Stimulated activated CD4-positive, alpha-beta T cell treated with anti-CD3 and anti-CD28 coated beads, Interleukin-4, amount 100 ng/mL, for 4 hours (primary cell): ENCODE data around the gene C11orf21.

ENCODE experiments used
- DNase-seq, 2 experiments: peaks; one replicate each; pipeline ENCODE4 v3.0.0-alpha.2; 2020

C11orf21 gene

DNA sequence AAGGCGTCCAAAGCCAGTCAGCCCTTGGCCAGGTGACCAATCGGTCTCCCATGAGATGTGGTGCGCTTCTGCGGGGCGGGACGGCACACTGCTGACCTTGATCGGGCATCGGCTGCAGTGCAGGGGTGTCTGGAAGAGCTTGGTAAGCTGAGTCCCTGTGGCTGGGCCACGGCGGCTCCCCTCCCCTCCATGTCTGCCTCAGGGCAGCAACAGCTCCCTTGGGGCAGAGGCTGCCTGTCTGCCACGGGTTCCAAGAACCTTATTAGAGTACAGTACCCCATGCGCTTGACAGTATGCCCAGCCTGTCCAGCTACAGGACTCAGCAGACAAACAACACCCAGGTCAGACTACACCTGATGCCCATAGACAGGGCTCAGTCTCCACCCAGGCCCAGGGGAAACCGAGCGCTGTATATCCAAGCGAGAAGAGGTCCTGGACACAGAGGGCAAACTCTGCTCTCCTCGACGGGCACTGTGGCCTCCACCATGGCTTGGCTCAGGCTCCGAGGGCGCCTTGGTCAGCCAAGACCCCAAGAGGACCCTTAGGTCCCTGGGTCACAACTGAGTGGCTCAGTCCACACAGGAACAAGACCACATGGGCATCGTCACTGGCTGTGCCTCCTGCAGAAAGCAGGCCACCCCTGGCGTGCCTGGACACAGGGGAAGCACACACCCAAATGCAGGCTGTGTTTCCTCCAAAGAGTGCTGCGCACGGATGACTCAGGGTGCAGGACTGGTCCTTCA, 19.0 kb upstream of the C11orf21 start:
- DNase-seq = no peak

DNA sequence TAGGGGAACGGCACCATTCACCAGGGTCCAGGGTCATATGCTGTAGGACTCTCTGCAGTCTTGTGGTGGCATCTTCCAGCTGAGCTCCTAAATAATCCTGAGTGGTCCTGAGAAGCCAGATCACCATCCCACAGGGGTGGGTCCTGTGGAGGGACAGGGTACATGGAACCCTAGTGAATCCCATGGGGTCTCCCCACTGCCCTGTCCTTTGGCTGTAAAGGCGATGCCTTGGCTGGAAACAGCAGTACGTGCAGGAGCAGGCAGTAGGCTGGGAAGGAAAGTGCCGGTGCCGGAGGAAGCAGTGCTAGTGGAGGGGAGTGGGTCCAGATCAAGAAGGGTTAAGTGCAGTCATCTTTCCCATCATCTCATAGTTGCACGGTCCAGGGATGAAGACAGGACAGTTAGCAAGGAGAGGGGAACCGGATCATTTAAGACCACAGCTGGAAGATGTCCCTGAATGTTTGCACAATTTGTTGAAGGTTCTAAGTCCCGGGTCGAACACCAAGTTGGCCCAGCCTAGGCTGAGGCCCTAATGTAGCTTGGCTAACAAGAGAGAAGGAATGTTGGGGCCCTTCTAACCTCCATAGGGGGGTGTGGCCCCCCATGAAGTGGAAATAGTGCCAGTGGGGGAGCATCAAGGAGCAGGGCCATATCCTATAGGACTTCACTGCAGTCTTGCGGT, 18.2 kb upstream of the C11orf21 start:
- no peak for DNase-seq

GRCh38 chr11:2318707-2319106, 17.0 kb upstream of the C11orf21 start:
- DNase-seq = no peak

- DNase-seq = no peak
Observed at GRCh38 chr11:2318123-2318522, 16.4 kb upstream of the C11orf21 start.

DNA sequence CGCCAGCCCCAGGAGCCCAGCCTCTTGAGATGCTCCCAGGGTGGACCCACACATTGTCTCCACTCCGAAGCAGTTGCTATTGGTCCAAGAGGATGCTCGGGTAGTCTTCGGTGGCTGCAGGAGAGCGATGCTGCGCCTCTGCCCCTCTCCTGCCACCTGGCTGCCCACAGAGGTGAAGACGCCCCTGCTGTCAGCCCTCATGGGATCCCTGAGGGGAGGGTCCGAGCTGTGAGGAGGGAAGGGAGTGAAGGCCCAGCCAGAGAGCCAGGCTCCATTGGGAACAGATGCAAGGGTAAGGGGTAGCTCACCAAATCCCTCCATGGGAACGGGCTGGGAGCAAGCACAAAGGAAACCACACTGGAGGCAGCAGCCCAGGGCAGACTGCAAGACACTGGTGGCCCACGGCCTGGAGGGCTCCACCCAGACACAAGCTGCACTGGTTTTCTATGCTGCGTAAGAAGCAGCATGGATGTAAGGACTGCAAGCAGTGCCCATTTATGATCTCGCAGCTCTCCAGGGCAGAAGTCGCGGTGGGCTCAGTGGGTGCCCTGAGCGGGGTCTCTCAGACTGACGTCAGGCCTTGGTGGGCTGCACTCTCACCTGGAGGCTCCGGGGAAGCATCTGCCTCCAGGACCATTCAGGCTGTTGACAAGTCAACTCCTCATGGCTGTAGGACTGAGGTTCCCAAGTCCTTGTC, 15.8 kb upstream of the C11orf21 start:
- DNase-seq = no peak

DNA sequence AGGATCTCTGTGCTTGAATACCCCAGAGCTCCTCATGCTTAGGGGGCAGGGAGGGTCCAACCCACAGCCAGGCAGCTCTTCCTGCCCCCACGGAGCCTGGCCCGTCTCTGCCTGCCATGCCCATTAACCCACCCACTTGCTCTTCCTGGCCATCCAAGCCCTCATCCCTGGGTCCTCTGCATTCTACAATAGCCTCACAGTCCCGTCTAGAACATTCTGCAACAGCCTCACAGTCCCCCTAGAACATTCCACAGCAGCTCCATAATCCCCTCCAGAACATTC, 15.2 kb upstream of the C11orf21 start:
- no peak for DNase-seq

GRCh38 chr11:2316169-2316962, 14.6 kb upstream of the C11orf21 start:
- DNase-seq = no peak

GRCh38 chr11:2315395-2316168, 13.9 kb upstream of the C11orf21 start:
- no peak for DNase-seq

GRCh38 chr11:2314525-2315394, 13.0 kb upstream of the C11orf21 start:
- DNase-seq = no peak

- DNase-seq = no peak
Observed at GRCh38 chr11:2314136-2314524, 12.4 kb upstream of the C11orf21 start.

- DNase-seq = no peak
Observed at GRCh38 chr11:2313051-2313951, 11.6 kb upstream of the C11orf21 start.

GRCh38 chr11:2312232-2313042, 10.7 kb upstream of the C11orf21 start:
- DNase-seq = no peak

DNA sequence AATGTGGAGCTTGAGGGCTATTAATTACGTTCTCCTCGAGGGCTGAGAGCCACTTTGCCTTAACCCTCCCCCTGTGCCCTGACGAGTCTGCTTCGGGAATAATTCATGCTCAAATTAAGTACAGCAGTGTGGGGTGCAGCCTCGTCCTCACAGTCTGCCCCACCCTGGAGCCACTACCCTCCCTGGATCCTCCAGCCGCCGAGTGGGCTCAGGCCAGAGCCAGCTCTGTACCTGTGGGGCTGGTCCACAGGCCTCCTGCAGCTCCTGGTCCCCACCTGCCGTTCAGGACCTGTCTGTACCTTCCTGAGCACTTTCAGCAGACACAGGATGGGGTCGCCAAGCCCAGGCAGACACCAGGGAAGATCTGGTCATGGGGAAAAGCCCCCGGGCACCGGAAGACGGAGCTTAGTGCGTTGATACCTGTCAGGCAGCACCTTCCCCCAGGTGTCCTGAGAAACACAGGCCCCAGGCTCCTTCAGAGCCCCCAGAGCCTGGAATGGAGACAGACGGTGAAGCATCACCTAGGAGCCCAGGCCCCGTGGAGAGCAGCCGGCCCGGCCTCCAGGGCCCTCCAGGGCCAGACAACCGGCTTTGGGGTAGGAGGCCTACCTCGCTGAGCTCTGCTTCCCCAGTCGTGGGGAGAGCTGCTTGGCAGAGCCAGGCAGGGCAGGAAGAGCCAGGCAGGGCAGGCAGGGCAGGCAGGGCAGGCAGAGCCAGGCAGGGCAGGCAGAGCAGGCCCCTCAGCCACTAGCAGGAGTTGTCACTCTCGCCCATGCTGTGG, 9.8 kb upstream of the C11orf21 start:
- DNase-seq = no peak

DNA sequence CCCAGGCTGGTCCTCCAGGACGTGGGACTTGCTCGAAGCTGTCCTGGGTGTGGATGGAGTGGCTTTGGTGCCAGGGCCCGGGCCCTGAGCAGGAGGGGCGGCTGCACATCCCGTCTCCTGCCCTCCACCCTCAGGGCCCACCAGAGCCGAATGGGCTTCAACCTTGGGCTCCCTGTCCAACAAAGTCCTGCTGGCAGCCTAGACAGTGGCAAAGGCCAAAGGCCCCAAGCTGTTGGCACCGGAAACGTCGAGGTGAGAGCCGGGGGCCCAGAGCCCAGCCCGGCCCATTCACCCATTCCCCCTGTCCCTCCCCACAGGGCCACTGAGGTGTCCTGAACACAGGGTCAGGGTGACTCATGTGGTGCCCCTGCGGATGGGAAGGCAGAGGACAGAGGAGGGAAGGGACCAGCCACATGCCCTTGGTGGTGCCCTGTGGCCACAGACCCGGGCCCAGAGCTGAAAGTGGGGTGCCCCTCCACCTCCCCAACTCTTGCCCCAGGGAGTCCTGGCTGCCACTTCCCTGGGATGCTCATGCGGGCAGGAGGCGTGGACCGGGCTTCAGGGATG, 9.2 kb upstream of the C11orf21 start:
- no peak for DNase-seq

DNA sequence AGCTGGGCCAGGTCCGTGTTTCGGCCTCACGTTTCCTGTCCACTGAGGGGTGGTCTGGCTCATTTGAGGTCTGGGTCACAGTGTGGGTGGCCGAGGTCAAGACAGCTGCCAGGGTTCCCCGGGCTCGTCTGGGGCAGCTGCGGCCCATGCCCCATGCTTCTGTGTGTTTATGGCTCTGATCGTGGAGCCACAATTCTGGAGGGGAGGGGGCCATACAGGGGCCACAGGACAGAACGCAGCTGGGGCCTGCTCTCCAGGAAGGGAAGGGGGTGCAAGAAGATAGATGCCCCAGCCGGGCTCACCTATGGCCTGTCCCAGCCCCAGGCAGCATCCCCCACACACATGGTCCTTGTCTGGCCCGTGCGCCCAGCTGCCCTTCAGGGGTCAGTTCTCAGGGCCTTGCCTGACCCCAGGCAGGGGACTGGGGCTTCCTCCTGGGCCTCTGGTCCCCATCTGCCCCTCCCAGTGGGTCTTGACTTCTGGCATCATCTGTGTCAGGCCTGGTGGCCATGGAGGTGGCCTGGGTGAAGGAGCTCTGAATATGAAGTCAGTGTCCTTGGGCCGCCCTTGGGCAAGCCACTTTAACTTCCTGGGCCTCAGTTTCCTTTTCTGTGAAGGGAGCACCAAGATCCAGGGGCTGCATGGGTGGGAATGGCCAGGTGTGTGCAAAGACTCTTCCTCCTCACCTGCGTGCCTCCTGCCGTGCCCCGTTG, 8.5 kb upstream of the C11orf21 start:
- no peak for DNase-seq

DNA sequence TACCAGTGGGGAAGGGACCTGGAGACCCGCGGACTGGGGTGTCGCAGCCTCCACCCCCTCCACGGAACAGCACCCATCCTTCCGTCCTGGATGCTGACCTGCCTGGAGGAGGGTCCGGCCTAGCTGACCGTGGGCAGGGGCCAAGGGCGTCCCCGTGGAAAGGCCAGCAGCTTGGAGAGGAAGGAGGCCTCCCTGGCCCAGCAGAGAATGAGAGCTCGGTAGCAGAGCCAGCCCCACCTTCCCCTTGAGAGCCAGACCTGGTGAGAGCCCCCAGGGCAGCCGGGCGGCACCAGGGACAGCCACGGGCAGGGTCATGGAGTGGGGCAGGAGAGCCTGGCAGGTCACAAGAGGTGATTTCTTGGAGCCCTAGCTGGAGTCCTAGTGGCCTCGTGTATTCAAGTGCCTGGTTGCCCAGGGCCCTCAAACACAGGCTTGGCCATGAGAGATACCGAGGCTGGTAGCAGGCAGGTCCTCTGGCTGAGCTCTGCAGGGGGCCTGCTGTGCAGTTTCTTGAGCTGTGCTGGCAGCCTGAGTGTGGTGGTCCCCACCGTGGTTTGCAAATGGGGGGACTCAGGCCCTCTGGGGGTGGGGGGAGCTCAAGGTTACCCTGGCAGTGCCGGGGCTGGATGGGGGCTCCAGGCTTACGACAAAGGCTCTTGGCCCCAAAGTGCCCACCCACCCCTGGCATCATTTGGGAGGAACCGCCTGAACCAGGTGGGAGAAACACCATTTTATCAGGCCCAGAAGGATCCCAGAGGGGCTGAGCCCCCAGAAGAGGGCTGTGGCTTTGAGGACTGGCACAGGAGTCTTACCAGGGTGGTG, 7.7 kb upstream of the C11orf21 start:
- DNase-seq = no peak

GRCh38 chr11:2308713-2309112, 7.0 kb upstream of the C11orf21 start:
- DNase-seq = no peak
